Choroid plexus epithelial cell (primary cell): ENCODE measurements around the gene CEACAM18.

Experiments used
- DNase-seq: peaks from one replicate; pipeline ENCODE4 v3.0.0-alpha.2; 2010; ENCODE audit warnings: low read depth
- H3K4me3 ChIP-seq: 2 replicates; pipeline ENCODE4 v1.5.1; 2011; ENCODE audit warnings: low read depth, mild to moderate bottlenecking, control low read depth, low read length, moderate library complexity
- TF ChIP-seq, protein P1 (sequence below): conservative IDR thresholded peaks from 2 replicates; pipeline ENCODE4 v1.5.1; 2011; ENCODE audit warnings: low read depth, mild to moderate bottlenecking, control low read depth, inconsistent platforms, low read length, moderate library complexity

Gene CEACAM18

DNA sequence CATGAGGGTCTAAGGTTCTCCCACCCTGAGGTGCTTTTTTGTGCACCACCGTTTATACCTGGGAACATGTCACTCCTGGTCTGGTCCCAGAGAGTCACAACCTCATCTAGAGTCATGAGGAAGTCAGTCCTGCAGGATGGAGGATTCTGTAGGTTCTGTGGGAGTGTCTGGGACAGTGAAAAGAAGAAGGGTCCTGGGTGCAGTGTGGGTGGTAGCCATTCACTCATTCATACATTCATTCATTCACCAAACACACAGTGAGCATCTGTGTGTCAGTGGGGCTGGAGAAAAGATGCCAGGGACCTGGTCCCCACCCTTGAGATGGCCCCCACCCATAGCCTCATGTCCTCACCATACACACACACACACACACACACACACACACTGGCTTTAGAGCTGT is 8.7 kb upstream of the CEACAM18 start:
- H3K4me3 ChIP-seq = no peak overlapping the region
- TF ChIP-seq, protein P1, sequence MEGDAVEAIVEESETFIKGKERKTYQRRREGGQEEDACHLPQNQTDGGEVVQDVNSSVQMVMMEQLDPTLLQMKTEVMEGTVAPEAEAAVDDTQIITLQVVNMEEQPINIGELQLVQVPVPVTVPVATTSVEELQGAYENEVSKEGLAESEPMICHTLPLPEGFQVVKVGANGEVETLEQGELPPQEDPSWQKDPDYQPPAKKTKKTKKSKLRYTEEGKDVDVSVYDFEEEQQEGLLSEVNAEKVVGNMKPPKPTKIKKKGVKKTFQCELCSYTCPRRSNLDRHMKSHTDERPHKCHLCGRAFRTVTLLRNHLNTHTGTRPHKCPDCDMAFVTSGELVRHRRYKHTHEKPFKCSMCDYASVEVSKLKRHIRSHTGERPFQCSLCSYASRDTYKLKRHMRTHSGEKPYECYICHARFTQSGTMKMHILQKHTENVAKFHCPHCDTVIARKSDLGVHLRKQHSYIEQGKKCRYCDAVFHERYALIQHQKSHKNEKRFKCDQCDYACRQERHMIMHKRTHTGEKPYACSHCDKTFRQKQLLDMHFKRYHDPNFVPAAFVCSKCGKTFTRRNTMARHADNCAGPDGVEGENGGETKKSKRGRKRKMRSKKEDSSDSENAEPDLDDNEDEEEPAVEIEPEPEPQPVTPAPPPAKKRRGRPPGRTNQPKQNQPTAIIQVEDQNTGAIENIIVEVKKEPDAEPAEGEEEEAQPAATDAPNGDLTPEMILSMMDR = no peak
- DNase-seq = no peak

DNA sequence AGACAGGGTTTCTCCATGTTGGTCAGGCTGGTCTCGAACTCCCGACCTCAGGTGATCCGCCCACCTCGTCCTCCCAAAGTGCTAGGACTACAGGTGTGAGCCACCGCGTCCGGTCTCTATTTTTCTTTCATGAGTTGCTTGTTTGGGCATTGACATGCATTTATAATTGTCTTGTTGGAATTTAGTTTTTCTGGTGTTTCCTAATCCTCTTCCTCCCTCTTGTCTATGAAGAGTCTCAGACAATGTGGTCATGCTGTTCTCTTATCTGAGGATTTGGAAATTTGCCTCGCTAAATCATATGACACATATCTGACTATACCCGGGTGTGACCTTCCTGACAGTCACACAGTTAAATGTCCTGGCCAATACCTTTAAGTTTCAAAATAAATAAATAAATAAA is 7.4 kb upstream of the CEACAM18 start:
- no peak overlapping the region for H3K4me3 ChIP-seq
- peak; percentile 17 for DNase-seq
- TF ChIP-seq, protein P1 = no peak

DNA sequence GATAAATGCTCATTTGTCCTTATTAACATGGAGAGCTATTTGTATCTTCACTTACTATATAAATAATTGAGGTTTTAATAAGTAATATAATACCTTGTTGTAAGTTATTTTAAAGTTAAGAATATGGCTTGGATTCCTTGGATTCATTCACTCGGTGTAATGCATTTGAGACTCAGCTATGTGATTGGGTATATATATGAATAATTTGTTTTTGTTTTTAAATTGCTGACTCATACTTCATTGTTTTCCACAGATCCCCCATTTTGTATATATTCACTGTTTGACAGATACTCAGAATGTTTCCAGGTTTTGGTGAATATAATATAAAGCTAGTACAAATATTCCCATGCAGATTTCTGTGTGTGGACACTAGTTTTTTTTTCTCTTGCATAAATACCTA is 6.8 kb upstream of the CEACAM18 start:
- DNase-seq = peak; percentile 2
- TF ChIP-seq, protein P1 = no peak
- H3K4me3 ChIP-seq = no peak overlapping the region

DNA sequence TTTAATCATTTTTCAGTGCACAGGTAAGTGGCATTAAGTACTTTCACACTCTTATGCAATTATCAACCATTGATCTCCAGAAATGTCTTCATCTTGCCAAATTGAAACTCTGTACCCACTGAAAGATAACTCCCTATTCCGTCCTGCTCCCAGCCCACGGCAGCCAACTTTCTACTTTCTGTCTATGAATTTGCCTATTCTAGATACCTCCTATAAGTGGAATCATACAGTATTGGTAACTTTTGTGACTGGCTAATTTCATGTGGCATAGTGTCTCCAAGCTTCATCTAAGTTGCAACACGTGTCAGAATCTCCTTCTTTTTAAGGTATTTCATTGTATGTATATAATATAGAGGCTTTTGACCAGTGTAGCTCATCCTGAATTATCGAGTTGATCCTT is 5.7 kb upstream of the CEACAM18 start:
- H3K4me3 ChIP-seq = no peak overlapping the region
- TF ChIP-seq, protein P1 = no peak
- no peak for DNase-seq

DNA sequence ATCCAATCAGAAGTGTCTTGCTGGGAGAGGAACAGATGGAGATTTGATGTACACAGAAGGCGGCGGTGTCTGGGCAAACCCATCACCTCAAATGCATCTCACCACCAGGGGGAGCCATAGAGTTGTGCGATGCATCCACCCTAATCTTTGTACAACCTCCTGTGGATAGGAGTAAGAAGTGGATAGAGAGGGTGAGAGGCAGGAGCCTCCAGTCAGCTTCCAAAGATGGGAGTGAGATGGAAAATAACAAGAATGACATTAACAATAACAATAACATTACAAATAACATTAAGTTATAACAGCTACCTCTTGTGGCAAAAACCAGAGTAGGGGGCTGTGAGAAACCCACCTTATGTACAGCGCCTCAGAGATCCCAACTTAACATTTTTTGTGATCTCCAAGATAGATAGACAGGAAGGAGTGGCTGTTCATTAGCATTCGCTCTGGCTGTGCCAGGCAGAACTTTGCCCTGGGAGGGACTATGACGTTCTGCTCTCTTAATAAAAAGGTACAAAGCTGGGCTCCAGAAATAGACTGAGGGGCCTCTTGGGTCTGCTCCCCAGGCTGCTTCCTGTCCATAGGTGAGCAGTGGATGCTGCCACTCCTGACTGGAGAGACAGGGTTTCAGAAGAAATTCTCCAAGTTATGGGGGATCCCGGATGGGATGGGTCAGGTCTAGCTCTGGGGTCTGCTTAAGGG is 5.2 kb upstream of the CEACAM18 start:
- no peak overlapping the region for H3K4me3 ChIP-seq
- TF ChIP-seq, protein P1 = peak; percentile 93
- DNase-seq = peak; percentile 82

GRCh38 chr19:51476164-51476563 is 2.2 kb upstream of the CEACAM18 start:
- DNase-seq = no peak
- TF ChIP-seq, protein P1 = no peak
- no peak overlapping the region for H3K4me3 ChIP-seq

GRCh38 chr19:51477344-51477743 is 995 bp upstream of the CEACAM18 start:
- no peak for DNase-seq
- H3K4me3 ChIP-seq = no peak overlapping the region
- TF ChIP-seq, protein P1 = no peak
